HG02798 (cell line): Measurements from ENCODE around the gene LMO2.
"Not testable (repeated sequence)": the region's sequence is repeated elsewhere in the genome, so short reads cannot be mapped to it uniquely, and the experiment has no call there.

ENCODE experiments used
- ATAC-seq: cut with Tn5 transposase; IDR thresholded peaks from one replicate; pipeline ENCODE4 v1.9.1; 2021; ENCODE audit warnings: mild to moderate bottlenecking; ENCODE audit not compliant: unreplicated experiment, poor library complexity

LMO2 gene

DNA sequence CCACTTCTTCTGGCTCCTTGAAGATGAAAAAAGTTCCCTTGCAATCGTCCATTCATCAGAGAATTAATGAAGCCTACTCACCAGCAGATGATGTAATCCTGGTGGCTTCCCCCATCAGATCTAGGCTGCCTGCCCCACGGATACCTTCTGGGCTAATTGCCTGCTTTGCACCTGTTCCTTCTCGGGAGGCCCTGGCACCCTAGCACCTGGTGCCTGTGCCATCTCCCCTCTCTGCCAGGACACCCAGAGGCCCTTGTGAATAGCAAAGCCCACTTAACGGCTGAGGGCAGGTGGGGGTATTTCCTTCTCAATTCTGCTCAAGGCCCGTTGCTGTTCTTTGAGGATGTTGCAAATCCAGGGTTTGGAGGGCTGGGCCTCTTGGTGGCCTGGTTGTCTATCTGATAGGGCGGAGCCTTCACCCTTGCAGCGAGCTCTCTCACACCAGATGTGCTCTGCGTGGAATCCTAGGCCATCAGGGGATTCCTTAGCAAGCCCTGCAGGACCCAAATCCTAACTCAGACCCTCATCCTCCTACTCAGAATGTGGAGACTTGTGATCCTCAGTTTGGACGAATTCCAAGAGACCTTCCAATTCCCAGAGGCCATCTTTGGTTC is at the start of gene LMO2:
TSS of gene LMO2 (minus strand) at position 363 of the 614 bp plus-strand sequence. CDS start 22,360 bp downstream, outside the sequence.
- no peak for ATAC-seq

- no peak for ATAC-seq
Observed at GRCh38 chr11:33940538-33940815, 48.6 kb upstream of the LMO2 start.

DNA sequence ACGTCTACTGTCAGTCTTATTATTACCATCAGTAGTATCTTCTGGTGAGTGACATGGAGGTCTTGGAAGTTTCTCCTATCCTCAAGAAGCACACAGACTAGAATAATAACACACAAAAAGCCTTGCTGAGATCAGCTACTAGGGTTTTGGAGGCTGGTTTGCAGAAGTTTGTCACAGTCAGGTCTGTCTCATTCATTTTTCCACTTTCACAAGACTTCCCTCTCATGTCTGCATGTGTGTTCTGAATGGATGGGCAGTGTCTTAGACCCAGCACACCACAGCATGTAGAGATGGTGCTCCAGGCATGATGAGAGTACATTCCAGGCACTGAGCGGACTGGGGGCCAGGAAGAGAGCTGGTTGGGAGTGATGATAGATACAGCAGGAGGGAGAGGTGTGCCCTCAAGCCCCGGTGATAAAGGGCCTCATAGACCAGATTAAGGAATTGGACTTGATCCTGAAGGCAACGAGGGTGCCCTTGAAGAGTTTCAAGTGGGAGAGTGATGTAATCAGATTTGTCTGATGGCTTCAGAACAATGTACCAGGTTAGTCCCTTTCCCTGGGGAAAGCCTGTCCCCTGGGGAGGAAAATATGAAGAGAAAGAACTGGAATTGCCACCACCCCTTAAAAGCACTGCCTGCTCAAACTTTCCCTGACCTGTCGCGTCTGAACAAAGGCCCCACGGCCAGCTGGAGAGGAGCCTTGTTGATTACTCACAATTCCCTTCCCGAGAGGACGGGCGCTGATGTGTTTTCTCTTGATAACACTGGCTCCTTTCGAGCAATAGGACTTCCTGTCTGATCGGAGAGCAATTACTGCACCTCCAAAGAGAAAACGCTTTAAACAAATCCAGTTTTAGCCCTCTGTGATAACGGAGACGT is 45.1 kb upstream of the LMO2 start:
- ATAC-seq = no peak

DNA sequence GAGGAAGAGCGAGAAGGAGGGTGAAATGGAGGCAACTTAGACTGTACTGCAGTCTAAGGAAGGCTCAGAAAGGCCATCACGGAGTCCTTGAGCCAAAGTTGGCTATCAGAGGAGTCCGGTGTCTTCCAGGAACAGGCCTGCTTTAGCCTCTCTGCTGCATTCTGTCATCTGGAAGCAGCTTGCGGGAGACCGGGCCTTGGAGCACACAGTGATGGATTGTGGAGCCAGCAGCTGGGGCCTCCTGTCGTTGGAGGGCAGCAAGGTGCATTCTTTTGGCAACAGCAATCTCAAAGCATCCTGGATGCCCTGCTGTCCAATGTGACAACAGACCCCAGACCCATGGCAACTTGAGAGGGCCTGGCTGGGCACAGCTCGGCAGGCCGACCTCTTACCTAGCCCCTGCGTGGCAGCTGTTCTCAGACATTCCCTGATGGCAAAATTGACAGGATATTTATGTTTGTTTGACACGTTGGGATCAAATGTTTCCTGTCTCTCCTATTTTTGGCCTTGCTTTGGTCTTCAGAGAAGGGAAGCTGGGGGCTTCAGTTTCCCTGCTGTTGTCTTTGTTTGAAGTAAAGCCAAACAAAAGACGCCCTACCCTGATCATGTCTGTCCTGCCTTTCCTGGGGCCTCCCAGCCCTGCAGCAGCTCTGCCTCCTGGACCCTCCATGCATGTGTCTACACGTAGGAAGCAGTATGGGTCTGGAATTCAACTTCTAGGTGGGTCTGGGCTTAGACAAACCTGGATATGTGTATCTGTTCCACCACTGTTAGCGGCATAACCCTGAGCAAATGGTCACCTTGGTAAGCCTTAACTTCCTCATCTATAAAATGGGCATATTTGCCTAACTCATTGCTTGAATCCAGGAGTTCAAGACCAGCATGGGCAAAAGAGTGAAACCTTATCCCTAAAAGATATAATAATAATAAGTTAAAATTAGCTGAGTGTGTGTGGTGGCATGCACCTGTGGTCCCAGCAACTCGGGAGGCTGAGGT is 43.9 kb upstream of the LMO2 start:
- ATAC-seq = no peak

DNA sequence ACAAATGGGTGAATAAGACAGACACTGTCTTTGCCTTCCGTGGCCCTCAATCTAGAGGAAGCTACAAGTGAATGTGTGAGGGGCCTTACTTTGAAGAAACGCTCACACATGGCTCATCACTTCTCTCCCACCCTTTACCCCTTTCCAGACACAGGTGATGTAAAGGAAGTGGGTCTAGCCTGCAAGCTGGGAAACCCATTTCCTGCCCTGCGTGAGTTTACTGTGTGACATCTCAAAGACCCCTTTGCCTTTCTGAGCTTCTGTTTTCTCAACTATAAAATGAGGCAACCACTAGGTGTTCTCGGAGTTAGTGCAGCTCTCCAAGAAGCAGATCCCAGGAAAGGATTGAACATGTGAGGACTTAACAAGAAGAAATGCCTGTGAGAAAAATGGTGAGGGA is 43.1 kb upstream of the LMO2 start:
- ATAC-seq = no peak

DNA sequence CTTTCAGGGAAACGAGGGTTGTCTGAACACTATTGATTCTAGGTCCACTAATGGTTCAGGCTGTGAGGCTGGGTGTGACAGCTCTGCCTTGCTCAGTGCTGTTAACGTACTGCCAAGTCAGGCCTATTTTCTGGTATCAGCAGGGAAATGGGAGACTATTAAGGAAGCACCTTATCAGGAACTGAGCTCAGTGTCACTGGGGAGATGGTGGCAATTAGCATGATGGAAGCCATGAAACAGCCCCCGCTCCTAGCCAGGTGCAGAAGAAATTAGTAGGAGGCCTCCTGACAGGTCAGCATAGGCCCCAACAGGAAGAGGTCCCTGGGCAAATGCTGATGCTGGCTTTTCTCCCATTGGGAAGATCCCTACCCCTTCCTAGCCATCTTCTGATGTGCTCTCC is 42.6 kb upstream of the LMO2 start:
- ATAC-seq = no peak

DNA sequence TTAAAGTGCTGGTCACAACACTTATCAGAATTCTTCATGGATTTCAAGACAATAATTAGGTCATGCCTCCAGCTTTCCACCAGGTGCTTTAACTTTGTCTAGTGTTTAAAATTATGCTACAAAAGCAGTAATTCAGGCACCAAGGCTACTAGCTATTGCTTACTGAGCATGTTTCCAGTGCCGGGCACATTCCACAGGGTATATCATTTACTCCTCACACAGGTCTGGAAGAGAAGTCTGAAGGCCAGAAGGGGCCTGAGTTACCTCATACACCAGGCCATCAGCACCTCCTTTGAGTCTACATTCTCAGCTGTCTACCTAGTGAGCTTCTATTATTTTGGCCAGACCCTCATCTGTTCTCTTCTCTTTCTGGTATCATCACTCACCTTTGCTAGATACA is 41.7 kb upstream of the LMO2 start:
- ATAC-seq = no peak

- no peak for ATAC-seq
Observed at GRCh38 chr11:33932721-33933120, 40.8 kb upstream of the LMO2 start.

DNA sequence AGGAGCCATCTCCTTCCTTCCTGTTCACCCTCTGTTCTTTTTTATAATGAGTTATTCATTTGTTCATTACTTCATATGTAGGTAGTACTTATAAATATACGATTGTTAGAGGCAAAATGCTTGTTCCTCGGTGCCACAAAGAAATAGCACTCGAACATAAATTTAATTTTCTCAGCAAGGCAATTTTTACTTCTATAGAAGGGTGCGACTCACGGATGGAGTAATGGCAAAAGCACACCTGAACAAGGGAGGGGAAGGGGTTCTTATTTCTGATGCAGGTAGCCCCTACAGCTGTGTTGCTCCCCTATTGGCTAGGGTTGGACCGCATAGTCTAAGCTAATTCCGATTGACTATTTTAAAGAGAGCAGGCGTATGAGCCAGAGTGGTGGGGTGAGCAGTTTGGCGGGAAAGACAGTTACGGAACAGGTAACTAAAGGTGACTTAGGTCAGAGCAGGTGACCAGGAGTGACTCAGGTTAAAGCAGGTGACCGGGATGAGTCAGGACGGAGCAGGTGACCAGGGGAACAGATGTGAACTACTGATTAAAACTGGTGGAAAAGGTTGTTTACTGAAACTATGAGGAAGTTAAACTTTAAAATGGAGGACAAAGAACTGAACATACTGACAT is 40.0 kb upstream of the LMO2 start:
- ATAC-seq = not testable (repeated sequence)

DNA sequence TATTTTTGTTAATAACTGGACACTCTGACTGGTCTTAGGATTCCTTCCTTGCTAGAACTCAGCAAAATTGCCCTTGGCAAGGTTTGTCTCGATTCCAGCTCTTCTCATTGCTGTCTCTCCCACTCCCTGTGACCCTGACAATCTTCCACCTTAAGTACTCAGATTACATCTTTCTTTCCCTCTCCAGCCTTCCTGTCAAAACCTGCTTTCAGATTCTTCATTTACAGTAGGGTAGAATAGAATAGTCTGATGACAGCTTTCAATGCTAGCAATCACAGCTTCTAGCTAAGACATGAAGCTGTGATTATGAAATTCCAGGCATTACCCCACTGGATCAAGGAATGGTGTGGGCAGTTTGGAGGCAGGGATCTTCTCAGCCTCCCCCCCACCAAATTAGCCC is 39.2 kb upstream of the LMO2 start:
- no peak for ATAC-seq

DNA sequence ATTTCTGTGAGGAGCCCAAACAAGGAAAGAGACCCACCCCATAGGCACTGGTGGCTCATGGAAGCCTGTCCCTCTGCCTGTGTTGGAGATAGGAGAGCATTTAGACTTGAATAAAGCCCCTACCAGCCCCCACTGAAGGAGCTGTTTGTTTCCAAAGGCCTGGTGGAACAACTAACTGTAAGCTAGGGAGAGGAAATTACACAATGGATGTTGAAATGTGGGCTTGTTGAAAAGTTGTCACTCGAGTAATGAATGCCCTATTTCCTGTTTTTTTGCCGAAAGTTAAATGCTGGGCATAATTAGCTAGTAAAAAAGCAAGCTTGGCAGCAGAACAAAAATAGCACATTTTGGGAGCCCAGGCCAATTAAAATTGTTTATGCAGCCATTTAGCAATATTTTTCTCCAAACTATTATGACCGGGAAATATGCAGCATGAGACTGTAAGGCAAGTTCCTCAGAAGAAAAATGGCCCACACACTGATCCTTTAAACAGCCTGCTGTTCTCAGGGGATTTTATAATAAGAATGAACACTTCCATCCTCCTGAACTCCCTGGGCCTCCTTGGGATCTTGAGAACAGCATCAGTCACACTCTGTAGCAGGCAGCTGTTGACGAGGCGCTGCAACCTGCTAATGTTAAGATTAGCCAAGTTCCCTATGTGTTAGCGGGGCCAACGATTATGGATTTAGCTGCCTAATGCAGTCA is 38.6 kb upstream of the LMO2 start:
- ATAC-seq = no peak

GRCh38 chr11:33928564-33928963 is 36.7 kb upstream of the LMO2 start:
- ATAC-seq = no peak

DNA sequence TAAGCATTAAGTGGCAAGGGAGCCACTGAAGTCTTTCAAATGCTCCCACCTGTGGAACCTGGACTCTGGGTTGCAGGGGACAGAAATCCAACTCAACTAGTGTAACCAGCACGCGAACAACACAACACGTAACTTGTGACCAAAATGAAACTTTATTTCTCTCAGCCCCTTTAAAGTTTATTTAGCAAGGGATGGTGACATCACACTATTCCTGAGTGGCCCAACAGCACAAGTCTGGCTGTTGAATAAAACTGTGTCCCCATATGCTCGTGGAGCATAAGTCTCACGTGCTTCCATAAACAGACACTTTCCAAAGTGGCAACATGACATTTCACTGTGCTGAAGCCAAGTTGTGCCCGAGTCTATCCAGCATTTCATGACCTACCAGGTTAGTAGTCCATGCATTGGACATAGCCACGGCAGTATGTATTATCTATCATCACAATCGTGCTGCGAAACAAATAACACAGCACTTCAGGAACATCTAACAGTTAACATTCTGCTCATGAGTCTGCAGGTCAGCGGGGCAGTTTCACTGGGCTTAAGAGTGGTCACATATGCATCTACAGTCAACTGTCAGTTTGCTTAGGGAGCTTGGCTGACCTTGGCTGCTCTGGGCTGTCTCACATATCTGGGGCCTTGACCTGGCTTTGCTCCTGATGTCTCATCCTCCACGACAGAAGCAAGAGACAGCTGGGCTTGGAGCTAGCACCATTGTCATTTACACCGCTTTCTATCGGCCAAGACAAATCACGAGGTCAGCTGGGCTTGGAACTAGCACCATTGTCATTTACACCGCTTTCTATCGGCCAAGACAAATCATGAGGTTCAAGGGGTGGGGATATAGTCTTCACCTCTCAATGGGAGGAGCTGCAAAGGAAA is 35.0 kb upstream of the LMO2 start:
- ATAC-seq = no peak

- no peak for ATAC-seq
Observed at GRCh38 chr11:33924341-33924740, 32.5 kb upstream of the LMO2 start.

GRCh38 chr11:33923626-33924025 is 31.8 kb upstream of the LMO2 start:
- no peak for ATAC-seq

- ATAC-seq = peak; percentile 91
Observed at GRCh38 chr11:33920838-33921613, 29.1 kb upstream of the LMO2 start.

GRCh38 chr11:33919645-33920044 is 27.8 kb upstream of the LMO2 start:
- no peak for ATAC-seq

- not testable (repeated sequence) for ATAC-seq
Observed at GRCh38 chr11:33917402-33917801, 25.5 kb upstream of the LMO2 start.
